Measurements from ENCODE around the gene NFATC1. TPM values are rescaled to one million over a fixed set of nuclear protein-coding genes. Genes with fewer than 3 reads are reported as not detected.

Gene NFATC1
- 5.2 to 6.2 TPM (median 5.7 TPM) in 5 replicates for total RNA-seq (2022; extraction: Qiagen RNA extraction)

GRCh38 chr18:79395761-79396404 lies at the start of gene NFATC1:
Gene NFATC1, plus strand, starts transcription at chr18:79395930. Its CDS starts 295 bp downstream, at chr18:79396225.

